ENCODE measurements around the gene PHIP.
"Not testable (repeated sequence)": the region's sequence is repeated elsewhere in the genome, so short reads cannot be mapped to it uniquely, and the experiment has no call there.

PHIP gene

GRCh38 chr6:79078075-79078969, at the start of gene PHIP:
TSS of gene PHIP (minus strand) at chr6:79078254. CDS start at chr6:79078068, 186 bp downstream.
- DNase-seq (ENCODE audit: low spot score), result peak; percentile 96

GRCh38 chr6:79127660-79128059, 49.6 kb upstream of the PHIP start:
- no peak for DNase-seq (ENCODE audit: low spot score)

- DNase-seq (ENCODE audit: low spot score), result no peak
Measured at GRCh38 chr6:79119217-79119616, 41.2 kb upstream of the PHIP start.

- no peak for DNase-seq (ENCODE audit: low spot score)
Measured at GRCh38 chr6:79117752-79118151, 39.7 kb upstream of the PHIP start.

GRCh38 chr6:79115553-79116182, 37.6 kb upstream of the PHIP start:
- DNase-seq (ENCODE audit: low spot score), result no peak

GRCh38 chr6:79111549-79111948, 33.5 kb upstream of the PHIP start:
- no peak for DNase-seq (ENCODE audit: low spot score)

GRCh38 chr6:79101164-79101563, 23.1 kb upstream of the PHIP start:
- DNase-seq (ENCODE audit: low spot score), result no peak

GRCh38 chr6:79100304-79100703, 22.2 kb upstream of the PHIP start:
- no peak for DNase-seq (ENCODE audit: low spot score)

GRCh38 chr6:79094938-79095337, 16.9 kb upstream of the PHIP start:
- DNase-seq (ENCODE audit: low spot score), result no peak

GRCh38 chr6:79091801-79092200, 13.7 kb upstream of the PHIP start:
- DNase-seq (ENCODE audit: low spot score), result not testable (repeated sequence)

GRCh38 chr6:79089552-79090404, 11.7 kb upstream of the PHIP start:
- DNase-seq (ENCODE audit: low spot score), result no peak

GRCh38 chr6:79084693-79085092, 6.6 kb upstream of the PHIP start:
- DNase-seq (ENCODE audit: low spot score), result no peak

GRCh38 chr6:79082304-79082703, 4.2 kb upstream of the PHIP start:
- no peak for DNase-seq (ENCODE audit: low spot score)

- DNase-seq (ENCODE audit: low spot score), result no peak
Measured at GRCh38 chr6:79081663-79082062, 3.6 kb upstream of the PHIP start.

- DNase-seq (ENCODE audit: low spot score), result no peak
Measured at GRCh38 chr6:79079561-79080041, 1.5 kb upstream of the PHIP start.

- no peak for DNase-seq (ENCODE audit: low spot score)
Measured at GRCh38 chr6:79077715-79078074, 359 bp downstream of the PHIP start.

- DNase-seq (ENCODE audit: low spot score), result peak; percentile 90
Measured at GRCh38 chr6:79076782-79077641, 1.0 kb downstream of the PHIP start.

GRCh38 chr6:79076160-79076559, 1.9 kb downstream of the PHIP start:
- no peak for DNase-seq (ENCODE audit: low spot score)

- no peak for DNase-seq (ENCODE audit: low spot score)
Measured at GRCh38 chr6:79073888-79074287, 4.2 kb downstream of the PHIP start.

GRCh38 chr6:79072640-79073181, 5.3 kb downstream of the PHIP start:
- DNase-seq (ENCODE audit: low spot score), result no peak

- no peak for DNase-seq (ENCODE audit: low spot score)
Measured at GRCh38 chr6:79071547-79071946, 6.5 kb downstream of the PHIP start.
